Measurements from ENCODE around the gene TWF2. TPM values are rescaled to one million over a fixed set of nuclear protein-coding genes. Genes with fewer than 3 reads are reported as not detected.
"Not testable (repeated sequence)": the region's sequence is repeated elsewhere in the genome, so short reads cannot be mapped to it uniquely, and the experiment has no call there.

Gene TWF2
- total RNA-seq, 1 donor from 2014 or later: 154 TPM

- TF ChIP-seq CTCF (conservative IDR thresholded peaks at IDR 0.05; ENCODE audit: low read depth, low read length): no peak
- H3K4me3 ChIP-seq (ENCODE audit: low read depth, low read length): peak overlapping the region; percentile 93
- DNase-seq (ENCODE audit: low read depth): no peak
Observed at GRCh38 chr3:52279596-52279995, 40.6 kb upstream of the TWF2 start.

GRCh38 chr3:52278510-52279069 is 39.6 kb upstream of the TWF2 start, which contains the start of gene WDR82:
Gene WDR82 (minus strand): TSS chr3:52278649. CDS start chr3:52278361, 288 bp downstream.
- peak; percentile 51 for TF ChIP-seq CTCF (conservative IDR thresholded peaks at IDR 0.05; ENCODE audit: low read depth, low read length)
- DNase-seq (ENCODE audit: low read depth): no peak
- peak within 1 kb of the TSS; percentile 93 for H3K4me3 ChIP-seq (ENCODE audit: low read depth, low read length)

- TF ChIP-seq CTCF (conservative IDR thresholded peaks at IDR 0.05; ENCODE audit: low read depth, low read length): peak; percentile 25
- H3K4me3 ChIP-seq (ENCODE audit: low read depth, low read length): peak overlapping the region; percentile 93
- DNase-seq (ENCODE audit: low read depth): no peak
Observed at GRCh38 chr3:52277972-52278509, 39.1 kb upstream of the TWF2 start.

- no peak for DNase-seq (ENCODE audit: low read depth)
- peak overlapping the region; percentile 93 for H3K4me3 ChIP-seq (ENCODE audit: low read depth, low read length)
- no peak for TF ChIP-seq CTCF (conservative IDR thresholded peaks at IDR 0.05; ENCODE audit: low read depth, low read length)
Observed at GRCh38 chr3:52277071-52277964, 38.4 kb upstream of the TWF2 start.

GRCh38 chr3:52274781-52275180 is 35.8 kb upstream of the TWF2 start:
- H3K4me3 ChIP-seq (ENCODE audit: low read depth, low read length); DNase-seq (ENCODE audit: low read depth): not testable (repeated sequence)

GRCh38 chr3:52272831-52273230 is 33.9 kb upstream of the TWF2 start:
- no peak for TF ChIP-seq CTCF (conservative IDR thresholded peaks at IDR 0.05; ENCODE audit: low read depth, low read length)
- no peak overlapping the region for H3K4me3 ChIP-seq (ENCODE audit: low read depth, low read length)
- DNase-seq (ENCODE audit: low read depth): no peak

GRCh38 chr3:52272172-52272571 is 33.2 kb upstream of the TWF2 start:
- not testable (repeated sequence) for DNase-seq (ENCODE audit: low read depth); H3K4me3 ChIP-seq (ENCODE audit: low read depth, low read length)
